SIG-M5 (cell line): Measurements from ENCODE around the gene APOBEC3H.

Experiments used
- DNase-seq: peaks from one replicate; lab custom pipeline; 2025; lab: John Stamatoyannopoulos, UW

APOBEC3H gene

DNA sequence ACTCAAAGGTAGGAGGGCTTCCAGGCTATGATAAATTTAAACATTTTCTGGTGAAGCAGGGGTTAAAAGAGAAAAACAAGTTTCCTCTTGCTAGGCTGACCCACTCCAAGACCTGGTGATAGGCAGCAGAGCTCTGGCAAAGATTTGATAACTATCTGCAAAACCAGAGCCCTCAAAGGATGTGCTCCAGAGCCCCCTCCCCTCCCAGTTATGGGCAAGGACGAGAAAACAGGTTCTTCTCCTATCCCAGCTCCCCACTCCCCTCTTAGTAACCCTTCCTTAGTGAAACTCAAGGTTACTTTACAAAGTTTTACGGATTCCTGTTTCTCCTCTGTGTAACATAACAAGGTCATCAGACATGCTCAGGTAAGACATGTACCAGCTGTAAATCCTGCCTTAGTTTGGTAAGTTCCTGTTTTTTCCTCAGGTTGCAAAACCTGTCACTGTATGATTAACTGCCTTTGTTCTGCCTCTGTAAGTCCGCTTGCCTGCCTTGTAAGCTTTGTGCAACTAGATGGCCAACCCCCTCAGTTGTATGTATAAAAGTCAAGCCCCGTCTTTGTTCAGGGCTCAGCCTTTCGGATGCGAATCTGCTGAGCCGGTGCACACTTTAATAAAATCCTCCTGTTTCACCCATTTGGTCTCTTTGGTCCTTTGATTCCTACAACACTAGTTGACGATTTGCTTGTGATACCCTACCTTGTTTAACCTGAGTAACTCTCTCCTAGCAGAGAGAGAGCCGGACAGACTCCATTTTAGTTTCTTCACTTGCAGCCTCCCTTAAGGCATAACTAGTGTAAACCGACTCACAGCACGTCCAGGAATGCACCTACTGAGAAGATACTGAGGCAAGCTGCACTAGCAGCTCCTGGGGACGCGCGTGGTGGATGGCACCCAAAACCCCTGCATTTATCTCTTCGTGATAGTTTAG is 13.9 kb downstream of the APOBEC3H start:
- no peak for DNase-seq

DNA sequence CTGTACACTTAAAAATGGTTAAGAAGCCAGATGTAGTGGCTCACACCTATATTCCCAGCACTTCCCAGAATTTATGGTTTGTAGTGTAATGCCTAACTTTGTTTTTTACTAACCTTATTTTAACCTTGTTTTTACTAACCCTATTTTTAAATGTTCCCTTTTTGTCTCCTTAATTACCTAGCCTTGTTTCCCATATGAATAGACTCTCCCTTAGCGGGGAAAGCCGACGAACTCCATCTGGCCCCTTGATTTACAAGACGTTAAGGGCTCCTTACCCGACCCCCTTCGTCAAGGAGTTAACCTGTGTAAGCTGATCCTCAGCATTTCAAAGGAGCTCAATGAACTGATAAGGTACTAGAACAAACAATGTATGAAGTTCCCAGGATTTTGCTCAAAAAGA is 17.1 kb downstream of the APOBEC3H start:
- DNase-seq = no peak

DNA sequence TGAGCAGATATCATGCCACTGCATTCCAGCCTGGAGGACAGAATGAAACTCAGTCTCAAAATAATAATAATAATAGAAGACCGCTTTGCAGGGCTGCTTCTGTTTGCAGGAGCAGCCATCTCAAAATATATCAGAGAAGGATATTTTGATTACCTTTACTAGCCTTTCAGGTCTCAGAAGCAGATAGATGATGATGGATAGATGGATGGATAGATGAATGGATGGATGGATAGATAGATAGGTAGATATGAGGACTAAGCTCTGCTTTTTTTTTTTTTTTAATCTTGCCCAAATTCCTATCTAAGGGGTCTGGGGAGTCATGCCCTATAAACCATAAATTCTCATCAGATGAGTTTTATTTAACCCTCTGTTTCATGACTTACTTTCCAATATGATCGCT is 18.5 kb downstream of the APOBEC3H start:
- no peak for DNase-seq

DNA sequence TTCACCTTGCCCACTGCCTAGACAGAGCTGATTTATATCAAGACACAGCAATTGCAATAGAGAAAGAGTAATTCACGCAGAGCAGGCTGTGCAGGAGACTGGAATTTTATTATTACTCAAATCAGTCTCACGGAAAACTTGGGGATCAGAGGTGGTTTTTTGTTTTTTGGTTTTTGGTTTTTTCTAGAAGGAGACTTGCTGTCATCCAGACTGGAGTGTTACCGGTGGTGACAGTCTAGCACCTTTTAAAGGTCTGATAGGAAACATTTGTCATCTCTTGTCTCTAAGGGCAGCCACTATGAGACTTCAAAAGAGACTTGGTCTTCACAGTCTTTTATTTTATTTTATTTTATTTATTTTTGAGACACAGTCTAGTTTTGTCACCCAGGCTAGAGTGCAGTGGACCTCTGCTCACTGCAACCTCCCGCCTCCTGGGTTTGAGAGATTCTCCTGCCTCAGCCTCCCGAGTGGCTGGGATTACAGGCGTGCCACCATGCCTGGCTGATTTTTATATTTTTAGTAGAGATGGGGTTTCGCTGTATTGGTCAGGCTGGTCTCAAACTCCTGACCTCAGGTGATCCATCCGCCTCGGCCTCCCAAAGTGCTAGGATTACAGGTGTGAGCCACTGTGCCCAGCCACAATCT is 19.1 kb downstream of the APOBEC3H start:
- DNase-seq = no peak

DNA sequence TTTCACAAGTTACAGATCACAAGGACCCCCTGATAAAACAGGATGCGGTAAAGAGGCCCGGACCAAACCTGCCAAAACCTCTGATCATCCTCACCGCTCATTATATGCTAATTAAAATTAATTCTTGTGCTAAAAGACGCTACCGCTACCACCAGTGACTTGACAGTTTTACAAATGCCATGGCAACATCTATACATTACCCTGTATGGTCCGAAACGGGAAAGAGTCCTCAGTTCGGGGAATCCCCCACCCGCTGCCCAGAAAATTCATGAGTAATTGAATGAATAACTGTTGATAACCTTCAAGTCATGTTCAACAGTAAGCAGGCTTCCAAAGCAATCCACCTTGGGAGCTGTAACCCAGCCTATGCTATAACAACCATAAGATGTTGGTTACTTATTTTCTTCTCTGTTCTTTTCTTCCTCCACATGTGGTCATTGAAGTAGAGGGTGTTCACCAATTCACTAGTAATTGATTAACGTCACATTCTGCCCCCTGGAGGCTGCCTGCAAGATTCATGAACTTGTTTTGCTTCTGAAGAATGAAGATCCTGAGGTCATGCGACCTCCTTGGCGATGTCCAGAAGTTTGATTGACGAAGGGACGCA is 20.6 kb downstream of the APOBEC3H start:
- no peak for DNase-seq

DNA sequence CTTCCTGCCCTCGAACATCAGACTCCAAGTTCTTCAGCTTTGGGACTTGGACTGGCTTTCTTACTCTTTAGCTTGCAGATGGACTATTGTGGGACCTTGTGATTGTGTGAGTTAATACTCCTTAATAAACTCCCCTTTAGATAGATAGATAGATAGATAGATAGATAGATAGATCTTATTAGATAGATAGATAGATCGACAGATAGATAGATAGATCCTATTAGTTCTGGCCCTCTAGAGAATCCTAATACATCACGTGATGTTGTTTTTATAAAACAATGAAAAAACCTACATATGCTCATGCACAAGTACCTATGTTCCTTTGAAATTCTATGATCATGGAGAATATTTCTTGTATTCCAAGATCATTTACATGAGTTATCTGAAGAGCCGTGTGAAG is 23.9 kb downstream of the APOBEC3H start:
- no peak for DNase-seq

DNA sequence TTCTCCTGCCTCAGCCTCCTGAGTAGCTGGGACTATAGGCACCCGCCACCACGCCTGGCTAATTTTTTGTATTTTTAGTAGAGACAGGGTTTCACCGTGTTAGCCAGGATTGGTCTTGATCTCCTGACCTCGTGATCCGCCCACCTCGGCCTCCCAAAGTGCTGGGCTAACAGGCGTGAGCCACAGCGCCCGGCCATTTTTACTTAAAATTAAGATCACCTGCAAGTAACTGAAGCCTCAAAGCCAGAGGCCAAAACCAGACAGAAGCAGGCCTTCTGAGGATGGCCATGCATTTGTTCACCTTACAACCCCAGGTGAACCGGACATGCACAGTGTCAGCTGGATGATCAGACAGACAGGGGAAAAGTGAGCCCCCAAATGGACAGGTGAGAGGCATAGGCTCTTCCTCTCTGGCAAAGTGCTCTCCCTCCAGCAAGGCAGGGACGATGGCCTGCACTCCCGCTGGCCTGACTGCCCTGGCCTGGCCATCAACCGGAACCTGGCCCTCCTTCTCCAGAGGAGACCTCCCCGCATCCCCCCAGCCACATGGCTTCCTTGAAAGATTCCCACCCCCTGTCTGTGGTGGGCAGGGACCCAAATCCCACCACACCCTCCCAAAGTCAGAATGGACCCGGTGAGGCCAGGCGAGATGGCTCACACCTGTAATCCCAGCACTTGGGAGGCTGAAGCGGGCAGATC is 25.9 kb downstream of the APOBEC3H start:
- DNase-seq = no peak

DNA sequence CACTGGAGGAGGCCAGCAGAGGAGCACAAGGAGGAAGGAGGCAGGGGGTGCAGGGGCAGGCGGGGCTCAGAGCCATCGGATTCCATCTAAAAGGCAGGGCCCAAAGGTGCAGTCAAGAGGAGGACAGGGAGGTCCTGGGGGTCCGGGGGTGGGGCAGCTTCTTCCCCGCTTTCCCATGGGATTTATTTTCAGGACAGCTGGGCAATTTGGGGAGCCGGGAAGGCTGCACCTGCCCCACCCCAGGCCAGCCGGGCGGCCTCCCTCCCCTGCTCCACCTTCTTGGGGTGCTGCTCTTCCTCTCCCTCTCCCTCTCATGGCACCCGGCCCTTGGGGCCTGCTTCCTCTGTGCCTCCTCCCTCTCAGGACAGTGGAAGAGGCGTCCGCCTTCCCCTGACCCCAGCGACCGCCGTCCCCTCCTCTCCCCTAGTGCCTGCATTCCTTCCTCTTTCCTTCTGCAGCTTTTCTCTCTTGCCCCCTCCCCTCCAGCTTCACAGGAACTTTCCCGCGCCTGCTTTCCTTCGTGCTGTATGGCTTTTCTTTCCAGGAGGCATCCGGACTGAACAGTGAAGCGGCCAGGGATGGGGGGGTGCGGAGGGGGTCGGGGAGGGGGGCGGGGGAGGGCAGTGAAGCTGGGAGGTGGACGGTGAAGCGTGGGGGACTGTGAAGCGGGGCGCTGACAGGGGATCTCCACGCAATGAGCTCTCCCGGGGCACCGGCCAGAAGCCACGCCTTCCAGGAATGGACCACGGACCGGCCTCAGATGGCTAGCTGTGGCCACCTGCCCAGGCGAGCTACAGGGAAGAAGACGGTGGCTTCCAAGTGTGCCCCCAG is 26.9 kb downstream of the APOBEC3H start:
- no peak for DNase-seq

DNA sequence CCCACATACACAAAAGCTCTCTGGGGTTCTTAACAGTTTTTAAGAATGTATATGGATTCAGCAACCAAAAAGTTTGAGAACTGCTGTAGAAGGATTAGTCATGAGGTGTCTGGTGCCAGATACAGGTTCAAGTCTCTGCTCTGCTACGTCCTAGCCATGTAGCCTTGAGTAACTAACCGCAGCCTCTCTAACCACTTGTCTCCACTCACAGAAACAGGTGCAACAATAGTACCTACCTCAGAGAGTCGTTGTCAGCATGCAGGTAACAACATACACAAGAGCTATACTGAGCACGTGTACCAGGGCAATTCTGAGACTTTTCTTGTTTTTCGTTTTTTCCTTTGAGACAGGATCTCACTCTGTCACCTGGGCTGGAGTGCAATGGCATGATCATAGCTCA is 28.6 kb downstream of the APOBEC3H start:
- DNase-seq = no peak

DNA sequence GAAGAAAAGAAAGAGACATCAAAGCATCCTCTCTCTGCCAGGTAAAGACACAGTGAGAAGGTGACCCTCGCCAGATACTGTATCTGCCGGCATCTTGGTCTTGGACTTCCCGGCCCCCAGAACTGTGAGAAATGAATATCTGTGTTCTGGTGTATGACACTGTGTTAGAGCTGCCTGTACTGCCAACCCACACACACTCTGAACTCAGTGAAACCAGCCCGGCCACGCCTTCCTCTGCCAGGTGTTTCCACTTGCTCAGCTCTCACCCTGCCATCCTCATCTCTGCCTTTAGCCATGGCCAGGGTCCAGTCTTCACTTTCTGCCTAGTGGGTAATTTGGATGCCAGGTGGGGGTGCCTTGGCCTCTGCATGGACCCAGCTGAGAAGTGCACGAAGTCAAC is 31.5 kb downstream of the APOBEC3H start:
- no peak for DNase-seq

DNA sequence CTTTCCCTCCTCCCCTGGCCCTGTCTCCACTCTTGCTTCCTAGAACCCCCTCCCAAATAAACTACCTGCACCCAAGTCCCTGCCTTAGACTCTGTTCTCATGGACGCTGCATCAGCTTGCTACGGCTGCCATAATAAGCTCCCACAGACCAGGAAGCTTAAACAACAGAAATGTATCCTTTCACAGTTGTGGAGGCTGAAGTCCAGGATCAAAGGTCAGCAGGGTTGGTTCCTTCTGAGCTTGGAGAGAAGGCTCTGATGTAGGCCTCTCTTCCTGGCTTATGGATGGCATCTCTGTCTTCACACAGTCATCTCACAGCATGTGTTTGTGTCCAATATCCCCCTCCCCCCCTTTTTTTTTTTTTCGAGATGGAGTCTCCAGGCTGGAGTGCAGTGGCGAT is 32.0 kb downstream of the APOBEC3H start:
- DNase-seq = no peak

DNA sequence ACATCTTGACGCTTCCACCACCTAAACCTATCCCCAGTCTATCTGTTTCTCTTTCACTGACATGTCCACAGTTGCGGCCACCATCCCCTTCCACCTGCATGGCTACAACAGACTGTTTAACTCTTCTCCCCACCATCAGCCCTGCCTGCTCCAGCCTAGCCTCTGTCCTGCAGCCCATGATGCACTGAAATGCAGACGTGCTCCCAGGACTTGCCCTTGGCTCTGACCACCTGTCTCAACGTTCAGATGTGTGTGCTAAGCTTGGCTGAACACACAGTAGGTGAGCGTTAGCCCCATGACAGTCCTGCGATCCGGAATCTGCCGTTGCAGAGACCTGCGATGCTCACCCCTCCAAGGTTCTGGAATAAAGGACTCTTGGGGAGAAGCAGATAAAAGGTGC is 32.7 kb downstream of the APOBEC3H start:
- DNase-seq = no peak

DNA sequence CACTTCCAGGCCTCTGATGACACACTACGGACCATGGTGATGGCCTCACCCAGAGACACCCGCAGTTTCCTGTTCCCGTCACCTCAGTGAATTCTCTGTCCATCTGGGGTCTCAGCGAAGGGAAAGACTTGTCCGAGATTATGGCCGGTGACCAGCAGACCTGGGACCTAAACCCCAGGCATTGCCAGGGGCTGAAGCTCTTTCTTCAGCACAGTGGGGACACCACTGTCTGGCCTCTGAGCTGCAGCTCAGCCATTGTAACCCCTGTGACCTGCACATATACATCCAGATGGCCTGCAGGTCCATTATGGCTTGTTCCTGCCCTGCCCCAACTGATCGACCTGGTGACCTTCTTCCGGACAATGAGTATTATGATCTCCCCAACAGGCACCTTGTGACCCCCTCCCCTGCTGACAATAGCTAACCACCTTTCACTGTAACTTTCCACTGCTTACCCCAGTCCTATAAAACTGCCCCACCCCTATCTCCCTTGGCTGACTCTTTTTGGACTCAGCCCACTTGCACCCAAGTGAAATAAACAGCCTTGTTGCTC is 33.2 kb downstream of the APOBEC3H start:
- DNase-seq = no peak

DNA sequence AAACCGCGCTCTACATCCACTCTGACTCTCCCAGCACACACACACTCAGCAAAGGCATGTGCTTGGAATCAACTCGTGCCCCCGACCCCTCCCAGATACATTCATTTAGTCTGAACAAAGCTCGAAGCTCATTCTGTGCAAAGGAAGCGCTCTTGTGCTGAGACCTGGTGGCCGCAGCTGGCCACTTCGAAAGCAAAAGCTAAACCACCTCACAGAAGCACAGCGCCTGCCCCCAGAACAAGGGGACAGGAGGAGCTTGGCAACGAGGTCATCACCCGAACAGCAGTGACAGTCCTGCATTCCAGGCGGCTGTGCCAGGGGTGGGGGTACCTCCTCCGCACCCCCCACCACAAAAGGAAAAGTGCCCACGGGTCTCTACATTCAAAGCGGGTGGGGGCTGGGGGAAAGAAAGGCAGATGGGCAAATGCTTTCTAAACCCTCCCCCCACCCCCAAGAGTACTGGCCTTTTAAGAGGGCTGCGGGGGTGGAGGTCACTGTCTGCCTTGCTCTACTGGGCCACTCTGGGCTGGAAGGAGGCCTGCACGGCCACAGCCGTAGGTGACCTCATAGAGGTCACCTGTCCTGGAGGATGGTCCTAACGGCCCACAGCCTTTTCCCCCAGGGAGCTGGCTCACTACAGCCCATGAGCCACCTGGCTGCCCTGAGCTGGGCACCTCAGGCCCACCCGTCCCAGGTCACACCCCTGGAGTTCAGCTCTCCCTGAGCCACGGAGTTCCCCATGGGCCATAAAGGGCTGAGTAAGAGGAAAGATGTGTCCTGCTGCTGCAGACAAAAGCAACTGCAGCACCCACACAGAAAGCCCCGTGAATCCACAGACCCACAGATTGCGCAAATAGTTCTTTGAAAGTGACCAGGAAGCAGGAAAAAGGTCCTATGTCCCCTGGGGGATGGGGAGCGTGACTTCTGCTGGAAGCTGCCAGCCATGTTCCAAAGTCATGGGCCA is 34.1 kb downstream of the APOBEC3H start:
- no peak for DNase-seq

DNA sequence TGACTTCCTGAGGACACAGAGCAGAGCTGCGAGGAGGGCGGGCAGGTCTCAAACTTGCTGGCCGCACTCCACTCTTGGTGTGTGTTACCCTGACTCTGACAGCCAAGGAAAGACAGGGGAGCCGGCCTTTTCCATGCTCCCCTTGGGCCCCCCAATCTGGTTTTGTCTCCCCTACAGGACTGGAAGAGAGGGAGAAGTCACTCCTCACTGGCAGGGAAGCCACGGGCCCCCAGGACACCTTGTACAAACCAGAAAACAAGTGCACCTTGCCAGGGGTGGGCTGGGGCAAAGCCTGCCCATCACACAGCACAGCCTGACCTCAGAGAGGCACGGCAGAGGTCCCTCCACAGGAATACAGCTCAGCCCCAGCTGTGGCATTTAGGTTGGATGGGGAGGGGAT is 35.2 kb downstream of the APOBEC3H start:
- DNase-seq = no peak

DNA sequence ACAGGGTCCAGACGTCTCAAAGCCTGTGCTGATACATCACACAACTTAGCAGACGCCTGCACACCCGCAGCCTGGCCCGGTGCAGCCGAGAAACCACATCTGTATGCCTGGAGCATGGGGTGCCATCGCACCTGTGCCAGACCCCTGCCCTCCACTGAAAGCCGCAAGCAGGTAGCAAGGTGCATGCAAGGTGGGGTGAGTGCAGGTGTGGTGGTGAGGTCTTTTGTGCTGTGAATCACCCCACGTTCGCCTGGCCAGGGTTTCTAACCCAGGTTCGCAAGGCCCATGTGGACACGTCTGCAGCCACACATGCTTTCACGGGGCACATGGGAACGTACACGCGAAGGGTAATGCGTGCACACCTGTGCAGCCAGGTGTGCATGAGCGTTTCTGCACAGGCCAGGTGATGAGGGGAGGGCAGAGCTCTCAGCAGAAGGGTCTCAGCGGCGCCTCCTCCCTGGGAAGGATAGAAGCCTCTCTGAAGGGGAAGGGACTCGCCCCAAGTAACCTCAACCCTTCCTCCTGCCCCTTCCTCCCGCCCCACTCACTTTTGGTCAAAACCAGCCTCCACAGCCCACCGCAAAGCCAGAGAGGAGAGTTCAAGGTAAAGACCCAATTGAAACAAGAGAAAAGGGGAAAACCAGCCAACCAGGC is 36.0 kb downstream of the APOBEC3H start:
- no peak for DNase-seq

DNA sequence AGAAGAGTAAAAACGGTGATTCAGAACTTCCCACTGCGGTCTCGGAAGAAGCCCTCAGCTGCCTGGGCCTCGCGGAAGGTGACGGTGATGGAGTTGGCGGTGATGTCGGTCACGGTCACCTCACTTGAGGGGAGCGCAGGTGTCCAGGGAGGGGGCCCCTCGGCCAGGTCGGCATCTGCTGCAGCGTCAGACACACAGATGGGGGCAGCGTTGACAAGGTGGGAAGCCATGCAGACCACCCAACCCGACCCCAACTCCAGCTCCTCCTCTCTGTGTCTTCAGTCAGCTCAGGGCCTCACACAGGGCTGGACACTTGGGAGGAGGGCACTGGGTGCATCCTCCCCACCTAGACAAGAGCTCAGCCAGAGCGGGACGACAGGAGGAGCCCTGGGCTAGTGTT is 36.8 kb downstream of the APOBEC3H start:
- DNase-seq = no peak

DNA sequence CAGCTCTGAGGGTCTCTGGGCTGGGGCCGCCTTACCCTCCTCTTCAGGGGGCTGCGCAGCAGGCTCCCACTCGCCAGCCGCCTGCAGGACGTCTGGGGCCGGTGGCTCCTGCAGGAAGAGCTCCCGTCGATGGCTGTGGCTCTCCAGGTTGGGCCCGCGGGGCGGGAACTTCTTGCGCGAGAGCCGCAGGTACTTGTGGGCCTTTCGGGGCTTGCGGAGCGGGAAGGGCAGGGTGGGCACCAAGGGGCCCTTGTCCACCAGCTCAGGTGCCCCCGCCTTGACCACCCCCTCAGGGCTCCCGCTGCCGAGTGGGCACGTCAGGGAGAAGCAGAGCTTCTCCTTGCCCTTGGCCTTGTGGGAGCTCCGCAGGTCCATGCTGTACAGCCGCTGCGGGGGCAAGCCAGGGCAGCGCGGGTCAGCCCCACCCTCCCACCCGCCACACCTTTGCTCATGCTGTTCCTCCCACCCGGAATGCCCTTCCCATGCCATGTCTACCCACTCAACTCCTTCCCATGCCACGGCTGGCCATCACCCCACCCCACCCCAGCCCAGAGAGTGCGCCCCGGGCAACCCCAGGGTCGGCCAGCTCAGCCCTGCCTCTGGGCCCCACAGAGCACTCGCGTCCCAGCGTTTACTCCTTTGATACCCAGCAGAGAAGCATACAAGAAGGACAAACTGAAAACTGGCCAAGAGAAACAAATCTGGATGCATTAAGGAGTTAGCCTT is 37.5 kb downstream of the APOBEC3H start:
- no peak for DNase-seq
